ENCODE measurements around the gene SPTLC3.

The SPTLC3 gene

GRCh38 chr20:12984069-12984765, 24.6 kb upstream of the SPTLC3 start:
- DNase-seq (ENCODE audit: low read depth) = no peak
- TF ChIP-seq CTCF (conservative IDR thresholded peaks at IDR 0.05; ENCODE audit: control insufficient read depth, insufficient read depth, low read depth, low read length) = no peak
- H3K4me3 ChIP-seq (ENCODE audit: control insufficient read depth, low read depth, low read length) = no peak overlapping the region

- no peak for TF ChIP-seq CTCF (conservative IDR thresholded peaks at IDR 0.05; ENCODE audit: control insufficient read depth, insufficient read depth, low read depth, low read length)
Observed at GRCh38 chr20:12984863-12985262, 23.9 kb upstream of the SPTLC3 start.

GRCh38 chr20:12987261-12987660, 21.5 kb upstream of the SPTLC3 start:
- no peak for TF ChIP-seq CTCF (conservative IDR thresholded peaks at IDR 0.05; ENCODE audit: control insufficient read depth, insufficient read depth, low read depth, low read length)

More at GRCh38 chr20:12984863-12985262, 23.9 kb upstream of the SPTLC3 start:
- no peak overlapping the region for H3K4me3 ChIP-seq (ENCODE audit: control insufficient read depth, low read depth, low read length)
- DNase-seq (ENCODE audit: low read depth) = no peak

GRCh38 chr20:12989586-12990115, 19.1 kb upstream of the SPTLC3 start:
- no peak for TF ChIP-seq CTCF (conservative IDR thresholded peaks at IDR 0.05; ENCODE audit: control insufficient read depth, insufficient read depth, low read depth, low read length)
- H3K4me3 ChIP-seq (ENCODE audit: control insufficient read depth, low read depth, low read length) = no peak overlapping the region
- no peak for DNase-seq (ENCODE audit: low read depth)

More at GRCh38 chr20:12987261-12987660, 21.5 kb upstream of the SPTLC3 start:
- DNase-seq (ENCODE audit: low read depth) = no peak
- no peak overlapping the region for H3K4me3 ChIP-seq (ENCODE audit: control insufficient read depth, low read depth, low read length)

- no peak for DNase-seq (ENCODE audit: low read depth)
- no peak overlapping the region for H3K4me3 ChIP-seq (ENCODE audit: control insufficient read depth, low read depth, low read length)
- no peak for TF ChIP-seq CTCF (conservative IDR thresholded peaks at IDR 0.05; ENCODE audit: control insufficient read depth, insufficient read depth, low read depth, low read length)
Observed at GRCh38 chr20:12997128-12997655, 11.6 kb upstream of the SPTLC3 start.

GRCh38 chr20:12998046-12998445, 10.7 kb upstream of the SPTLC3 start:
- DNase-seq (ENCODE audit: low read depth) = no peak
- TF ChIP-seq CTCF (conservative IDR thresholded peaks at IDR 0.05; ENCODE audit: control insufficient read depth, insufficient read depth, low read depth, low read length) = no peak
- H3K4me3 ChIP-seq (ENCODE audit: control insufficient read depth, low read depth, low read length) = no peak overlapping the region

Data from fibroblast of mammary gland (primary cell).